Natural killer cell (primary cell): ENCODE results near the gene ARRDC3. TPM values are rescaled to one million over a fixed set of nuclear protein-coding genes. Genes with fewer than 3 reads are reported as not detected.

ENCODE experiments used
- ATAC-seq, 3 donors: fragments of 150-1000 bp in 2 of 3; fragments of 200-7000 bp in 1 of 3; cut with Tn5 transposase; 1 replicate in 1 of 3; 2 replicates in 2 of 3; pipeline ENCODE4 v1.10.0; 2021; ENCODE audit warnings: mild to moderate bottlenecking in 2 of 3, moderate library complexity in 2 of 3
- DNase-seq, 2 donors: peaks; one replicate each; pipeline versions ENCODE4 v3.0.0 to v3.0.0-alpha.2; 2013 to 2021; ENCODE audit warnings: mixed read lengths in 1 of 2
- H3K27ac ChIP-seq: one replicate; pipeline ENCODE4 v1.5.1; 2013; ENCODE audit warnings: mild to moderate bottlenecking, low read length
- H3K27me3 ChIP-seq: one replicate; pipeline ENCODE4 v1.6.1; 2013; ENCODE audit warnings: low read length; ENCODE audit not compliant: control insufficient read depth, insufficient read depth
- H3K36me3 ChIP-seq: one replicate; pipeline ENCODE4 v1.6.1; 2013; ENCODE audit warnings: low read length; ENCODE audit not compliant: control insufficient read depth, insufficient read depth
- H3K4me1 ChIP-seq: one replicate; pipeline ENCODE4 v1.6.1; 2013; ENCODE audit warnings: low read length; ENCODE audit not compliant: control insufficient read depth, insufficient read depth
- H3K4me3 ChIP-seq: one replicate; pipeline ENCODE4 v1.5.1; 2013; ENCODE audit warnings: low read length
- H3K9me3 ChIP-seq: one replicate; pipeline ENCODE4 v1.6.1; 2013; ENCODE audit warnings: low read length; ENCODE audit not compliant: control insufficient read depth, insufficient read depth
- H3K27ac Mint-ChIP-seq, 2 donors: one replicate each; pipeline ENCODE4 v1.8.0; 2022; ENCODE audit warnings: mild to moderate bottlenecking in 2 of 2, mixed read lengths in 2 of 2, moderate library complexity in 1 of 2
- H3K27me3 Mint-ChIP-seq, 2 donors: one replicate each; pipeline ENCODE4 v1.8.0; 2022; ENCODE audit warnings: low read depth in 2 of 2, mixed read lengths in 2 of 2
- H3K36me3 Mint-ChIP-seq: one replicate; pipeline ENCODE4 v1.8.0; 2022; ENCODE audit warnings: mixed read lengths
- H3K4me1 Mint-ChIP-seq, 2 donors: one replicate each; pipeline ENCODE4 v1.8.0; 2022; ENCODE audit warnings: mixed read lengths in 2 of 2
- H3K4me3 Mint-ChIP-seq: one replicate; pipeline ENCODE4 v1.8.0; 2022; ENCODE audit warnings: mild to moderate bottlenecking, moderate library complexity, mixed read lengths
- H3K9me3 Mint-ChIP-seq, 2 donors: one replicate each; pipeline ENCODE4 v1.8.0; 2022; ENCODE audit warnings: mixed read lengths in 2 of 2
- CTCF ChIP-seq: fragments of 200-600 bp; IDR thresholded peaks from one replicate; pipeline ENCODE4 v1.8.0; 2022; ENCODE audit warnings: antibody characterized with exemption
- WGBS: methylation state at CpG from one replicate; pipeline ENCODE4 v1.1.7; 2013; ENCODE audit warnings: missing lambda C conversion rate; ENCODE audit not compliant: insufficient coverage; 5-methylcytosine and 5-hydroxymethylcytosine counted together
- intact Hi-C: fragments of 100-400 bp; cut with micrococcal nuclease; formaldehyde crosslinking; loops from one replicate; pipeline ENCODE4 v1.14.2; 2022
- total RNA-seq, 4 donors: library from RNA; stranded (reverse); fragments of 120-200 nt in 1 of 4; gene quantifications; one replicate each; pipeline versions ENCODE4 v1.2.3 to v1.2.4, GENCODE V29; 2013 to 2022

Gene ARRDC3
- total RNA-seq, 3 donors from 2014 or later (not counting 1 experiment from before 2014, with no cell fraction given) = 117 to 375 (median 133) TPM

- DNase-seq (no peak), ATAC-seq (no peak)
- H3K27me3 Mint-ChIP-seq = no peaks in the 10 kb centered on the region
- Histone ChIP-seq H3K9me3 (no peaks in the 10 kb centered on the region), H3K27me3 (no peaks in the 10 kb centered on the region), H3K4me1 (no peaks in the 10 kb centered on the region), H3K36me3 (no peaks in the 10 kb centered on the region), H3K4me3 (no peak overlapping the region), H3K27ac (no peak overlapping the region)
- H3K4me3 Mint-ChIP-seq = no peak overlapping the region
- 100% methylated on average over 1 of the region's 1 CpG for WGBS
- peaks cover 5% of the 10 kb centered on the region in 2 donors for H3K4me1 Mint-ChIP-seq
- no peaks in the 10 kb centered on the region for H3K9me3 Mint-ChIP-seq
- TF ChIP-seq CTCF = no peak
- no peaks in the 10 kb centered on the region for H3K36me3 Mint-ChIP-seq
- H3K27ac Mint-ChIP-seq = no peak overlapping the region
- intact Hi-C loops = no loop called here
These were observed 26.2 kb upstream of the ARRDC3 start for GRCh38 chr5:91409304-91409703.

- Histone ChIP-seq H3K36me3 (no peaks in the 10 kb centered on the region), H3K27me3 (no peaks in the 10 kb centered on the region), H3K4me3 (no peak overlapping the region), H3K4me1 (no peaks in the 10 kb centered on the region), H3K9me3 (no peaks in the 10 kb centered on the region), H3K27ac (no peak overlapping the region)
- DNase-seq (no peak), ATAC-seq (no peak)
- Mint-ChIP-seq H3K4me3 (no peak overlapping the region), H3K4me1 (peaks cover 5% of the 10 kb centered on the region in 2 donors), H3K27ac (no peak overlapping the region), H3K9me3 (no peaks in the 10 kb centered on the region), H3K36me3 (no peaks in the 10 kb centered on the region), H3K27me3 (no peaks in the 10 kb centered on the region)
- intact Hi-C loops = no loop called here
- TF ChIP-seq CTCF = no peak
These were observed 25.6 kb upstream of the ARRDC3 start for GRCh38 chr5:91408710-91409109.

GRCh38 chr5:91407204-91407603 is 24.1 kb upstream of the ARRDC3 start:
- DNase-seq = no peak
- no peak for ATAC-seq

More at GRCh38 chr5:91407204-91407603, 24.1 kb upstream of the ARRDC3 start:
- intact Hi-C loops = no loop called here
- Histone ChIP-seq H3K4me3 (no peak overlapping the region), H3K36me3 (no peaks in the 10 kb centered on the region), H3K27me3 (no peaks in the 10 kb centered on the region), H3K27ac (no peak overlapping the region), H3K4me1 (no peaks in the 10 kb centered on the region), H3K9me3 (no peaks in the 10 kb centered on the region)
- 96% methylated on average over 1 of the region's 1 CpG for WGBS
- no peaks in the 10 kb centered on the region for H3K27me3 Mint-ChIP-seq
- H3K27ac Mint-ChIP-seq = no peak overlapping the region
- H3K4me3 Mint-ChIP-seq = no peak overlapping the region
- H3K4me1 Mint-ChIP-seq = peaks cover 5% of the 10 kb centered on the region in 2 donors
- no peak for TF ChIP-seq CTCF
- H3K36me3 Mint-ChIP-seq = no peaks in the 10 kb centered on the region
- no peaks in the 10 kb centered on the region for H3K9me3 Mint-ChIP-seq
